ENCODE measurements around the gene LBHD2. TPM values are rescaled to one million over a fixed set of nuclear protein-coding genes. Genes with fewer than 3 reads are reported as not detected.
A peak's percentile ranks its signal among the peaks of the same experiment; 100 is the strongest.

LBHD2 gene
- total and polyA plus RNA-seq, 10 donors: 0.52 to 0.55 TPM; not detected in 8

DNA sequence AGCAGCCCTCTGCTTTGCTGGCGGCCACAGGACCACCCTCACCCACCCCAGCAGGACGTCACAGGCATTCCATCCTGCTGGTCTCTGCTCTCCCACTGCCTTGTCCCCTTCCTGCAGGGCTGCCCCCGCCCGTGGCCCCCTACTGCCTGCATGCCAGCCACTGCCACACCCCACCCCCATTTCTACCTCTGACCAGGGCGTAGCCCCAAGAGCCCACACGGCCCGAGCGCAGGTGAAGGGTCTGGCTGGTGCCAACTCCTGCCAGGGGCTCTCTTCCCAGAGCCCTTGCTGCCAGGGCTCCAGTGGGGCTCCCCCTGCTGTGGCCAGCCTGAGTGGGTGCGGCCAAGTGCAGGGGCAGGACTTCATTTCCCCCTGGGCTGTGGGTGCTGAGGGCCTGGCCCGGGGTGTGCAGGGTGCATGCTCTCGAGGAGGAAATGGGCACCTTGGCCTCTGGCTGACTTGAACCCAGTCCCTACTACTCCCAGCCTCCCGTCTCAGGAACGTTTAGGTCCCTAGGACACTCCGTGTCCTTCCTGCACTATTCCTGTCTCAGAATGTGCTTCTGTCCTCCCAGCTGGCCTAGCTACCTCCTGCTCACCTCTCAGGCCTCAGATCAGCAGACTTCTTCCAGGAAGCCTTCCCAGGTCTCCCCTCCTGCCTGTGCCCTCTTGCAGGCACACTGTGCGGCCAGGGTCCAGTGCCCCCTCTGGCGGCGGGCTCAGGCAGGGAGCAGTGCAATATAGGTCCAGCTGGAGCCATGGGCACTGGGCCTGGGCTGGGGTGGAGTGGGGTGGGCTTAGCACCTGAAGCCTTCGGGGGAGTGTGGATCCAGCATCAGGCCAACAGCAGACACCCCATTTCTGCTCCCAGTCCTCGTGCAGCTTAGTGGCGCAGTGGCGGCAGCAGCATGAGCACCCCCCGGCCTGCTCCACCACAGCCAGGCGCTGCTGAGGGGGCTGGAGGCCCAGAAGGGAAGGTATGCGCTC, 1.4 kb downstream of the LBHD2 start:
- Histone ChIP-seq H3K27me3 (replicated peaks in 1 of 7) (peaks cover 0 to 63% (median 20%) of the 10 kb centered on the region in 7 donors), H3K4me3 (no peak overlapping the region), H3K4me1 (peaks cover 0 to 11% (median 0%) of the 10 kb centered on the region in 6 donors), H3K36me3 (no peaks in the 10 kb centered on the region), H3K9me3 (no peaks in the 10 kb centered on the region), H3K27ac (no peak overlapping the region)
- TF ChIP-seq, protein P1, sequence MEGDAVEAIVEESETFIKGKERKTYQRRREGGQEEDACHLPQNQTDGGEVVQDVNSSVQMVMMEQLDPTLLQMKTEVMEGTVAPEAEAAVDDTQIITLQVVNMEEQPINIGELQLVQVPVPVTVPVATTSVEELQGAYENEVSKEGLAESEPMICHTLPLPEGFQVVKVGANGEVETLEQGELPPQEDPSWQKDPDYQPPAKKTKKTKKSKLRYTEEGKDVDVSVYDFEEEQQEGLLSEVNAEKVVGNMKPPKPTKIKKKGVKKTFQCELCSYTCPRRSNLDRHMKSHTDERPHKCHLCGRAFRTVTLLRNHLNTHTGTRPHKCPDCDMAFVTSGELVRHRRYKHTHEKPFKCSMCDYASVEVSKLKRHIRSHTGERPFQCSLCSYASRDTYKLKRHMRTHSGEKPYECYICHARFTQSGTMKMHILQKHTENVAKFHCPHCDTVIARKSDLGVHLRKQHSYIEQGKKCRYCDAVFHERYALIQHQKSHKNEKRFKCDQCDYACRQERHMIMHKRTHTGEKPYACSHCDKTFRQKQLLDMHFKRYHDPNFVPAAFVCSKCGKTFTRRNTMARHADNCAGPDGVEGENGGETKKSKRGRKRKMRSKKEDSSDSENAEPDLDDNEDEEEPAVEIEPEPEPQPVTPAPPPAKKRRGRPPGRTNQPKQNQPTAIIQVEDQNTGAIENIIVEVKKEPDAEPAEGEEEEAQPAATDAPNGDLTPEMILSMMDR (IDR thresholded peaks at IDR 0.05 in 8 of 11, conservative IDR thresholded peaks at IDR 0.05 in 3 of 11): no peak
- no peak for TF ChIP-seq POLR2AphosphoS5 (IDR thresholded peaks at IDR 0.05)
- no peak for TF ChIP-seq POLR2A (IDR thresholded peaks at IDR 0.05)
- WGBS, 5 donors: 69 to 86% (median 80%) methylated on average over 17 to 24 of the region's 24 CpGs
- intact Hi-C loops (cut with DNase I; ENCODE audit: low total_unique reads): no loop called here
- DNase-seq: peak; percentile 65

DNA sequence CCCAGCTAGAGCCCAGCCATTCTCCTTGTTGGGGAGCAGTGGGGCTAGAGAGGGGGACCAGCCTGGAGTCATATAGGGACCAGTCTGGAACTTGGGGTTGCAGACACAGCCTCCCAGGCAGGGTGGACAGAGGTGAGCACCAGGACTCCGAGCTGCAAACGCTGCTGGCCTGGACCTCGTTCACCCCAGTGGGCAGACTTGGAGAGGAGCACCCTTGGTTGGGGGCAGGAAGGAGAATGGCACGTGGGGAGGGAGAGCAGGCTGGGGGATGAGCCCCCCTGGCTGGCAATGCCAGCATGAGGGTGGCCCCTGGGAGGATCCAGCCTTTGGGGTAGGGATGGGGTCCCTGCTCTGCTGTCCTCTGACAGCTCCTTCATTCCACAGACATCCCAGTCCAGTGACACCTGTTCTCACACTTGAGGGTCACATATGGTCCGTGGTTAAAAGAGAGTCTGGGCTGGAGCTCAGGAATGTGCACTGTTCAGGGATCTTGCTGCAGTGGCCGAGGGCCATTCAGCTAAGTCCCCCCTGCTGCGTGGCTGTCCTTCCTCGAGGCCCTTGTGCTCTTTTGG, 2.8 kb downstream of the LBHD2 start:
- 71 to 80% (median 75%) methylated on average over 7 to 8 of the region's 8 CpGs for WGBS, 5 donors
- Histone ChIP-seq H3K4me1 (peaks cover 3 to 24% (median 11%) of the 10 kb centered on the region in 6 donors), H3K27ac (no peak overlapping the region), H3K36me3 (no peaks in the 10 kb centered on the region), H3K27me3 (replicated peaks in 1 of 7) (peaks cover 0 to 77% (median 20%) of the 10 kb centered on the region in 7 donors), H3K9me3 (no peaks in the 10 kb centered on the region), H3K4me3 (no peak overlapping the region)
- TF ChIP-seq POLR2A (IDR thresholded peaks at IDR 0.05) (no peak), POLR2AphosphoS5 (IDR thresholded peaks at IDR 0.05) (no peak)
- TF ChIP-seq, protein P1 (IDR thresholded peaks at IDR 0.05 in 8 of 11, conservative IDR thresholded peaks at IDR 0.05 in 3 of 11): no peak
- DNase-seq: peak; percentile 33
- intact Hi-C loops (cut with DNase I; ENCODE audit: low total_unique reads): no loop called here

DNA sequence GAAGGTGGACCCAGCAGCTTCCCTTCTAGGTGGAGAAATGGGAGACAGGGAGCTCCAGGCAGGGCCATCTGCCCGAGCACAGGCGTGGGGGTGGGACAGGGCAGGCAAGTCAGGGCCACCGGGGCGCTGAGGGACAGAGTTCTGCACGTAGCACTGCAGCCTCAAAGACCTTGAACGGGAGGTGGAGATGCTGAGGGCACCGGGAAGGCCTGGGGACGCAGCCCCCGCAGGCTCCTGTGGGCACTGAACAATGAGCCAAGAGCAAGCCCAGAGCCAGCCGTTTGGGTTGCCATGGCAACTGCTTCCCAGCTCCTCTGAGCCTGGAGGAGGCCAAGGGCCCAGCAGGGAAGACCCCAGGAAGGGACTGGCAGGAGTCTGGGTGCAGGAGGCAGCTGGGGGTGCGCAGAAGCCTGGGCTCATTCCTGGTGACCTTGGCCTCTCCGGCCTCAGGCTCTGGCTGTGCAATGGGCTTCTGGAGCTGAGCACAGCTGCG, 3.4 kb downstream of the LBHD2 start:
- H3K4me1 ChIP-seq: peaks cover 3 to 29% (median 13%) of the 10 kb centered on the region in 6 donors
- TF ChIP-seq POLR2AphosphoS5 (IDR thresholded peaks at IDR 0.05) (no peak), POLR2A (IDR thresholded peaks at IDR 0.05) (no peak)
- TF ChIP-seq, protein P1 (IDR thresholded peaks at IDR 0.05 in 8 of 11, conservative IDR thresholded peaks at IDR 0.05 in 3 of 11): no peak
- no peaks in the 10 kb centered on the region for H3K9me3 ChIP-seq
- peaks cover 0 to 79% (median 20%) of the 10 kb centered on the region in 7 donors for H3K27me3 ChIP-seq (replicated peaks in 1 of 7)
- WGBS, 5 donors: 60 to 86% (median 72%) methylated on average over 11 to 13 of the region's 13 CpGs
- intact Hi-C loops (cut with DNase I; ENCODE audit: low total_unique reads): no loop called here
- H3K36me3 ChIP-seq: no peaks in the 10 kb centered on the region
- no peak overlapping the region for H3K27ac ChIP-seq
- H3K4me3 ChIP-seq: no peak overlapping the region
- DNase-seq: peak; percentile 71

DNA sequence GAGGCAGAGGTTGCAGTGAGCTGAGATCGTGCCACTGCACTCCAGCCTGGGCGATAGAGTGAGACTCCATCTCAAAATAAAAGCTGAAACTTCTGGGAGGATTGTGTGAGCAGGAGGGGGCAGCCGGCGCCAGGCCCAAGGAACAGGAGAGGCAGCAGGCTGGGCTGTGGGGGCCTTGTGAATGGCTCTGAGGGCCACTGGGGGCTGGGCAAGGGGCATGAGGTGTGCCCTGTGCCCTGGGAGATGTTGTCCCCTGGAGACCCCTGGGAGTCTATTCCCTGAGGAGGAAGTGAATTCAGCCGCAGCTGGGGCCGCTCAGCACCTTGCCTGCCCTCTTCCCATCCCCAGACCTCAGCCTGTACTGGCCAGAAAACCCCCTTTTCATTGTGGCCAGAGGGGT, 4.9 kb downstream of the LBHD2 start:
- whole genome bisulfite sequencing, 5 donors: 70 to 92% (median 85%) methylated on average over 6 of the region's 6 CpGs
- intact Hi-C loops (cut with DNase I; ENCODE audit: low total_unique reads): no loop called here
- Histone ChIP-seq H3K4me3 (no peak overlapping the region), H3K27me3 (replicated peaks in 1 of 7) (peaks cover 0 to 69% (median 19%) of the 10 kb centered on the region in 7 donors), H3K27ac (no peak overlapping the region), H3K4me1 (peaks cover 3 to 36% (median 16%) of the 10 kb centered on the region in 6 donors), H3K36me3 (no peaks in the 10 kb centered on the region), H3K9me3 (no peaks in the 10 kb centered on the region)
- TF ChIP-seq POLR2AphosphoS5 (IDR thresholded peaks at IDR 0.05) (no peak), POLR2A (IDR thresholded peaks at IDR 0.05) (no peak)
- TF ChIP-seq, protein P1 (IDR thresholded peaks at IDR 0.05 in 8 of 11, conservative IDR thresholded peaks at IDR 0.05 in 3 of 11): no peak
- no peak for DNase-seq
